Transverse colon (tissue), 4 donors: ENCODE data around the gene CD6. TPM values are rescaled to one million over a fixed set of nuclear protein-coding genes. Genes with fewer than 3 reads are reported as not detected.
A peak's percentile ranks its signal among the peaks of the same experiment; 100 is the strongest.

Experiments used
- DNase-seq: peaks from one replicate; pipeline ENCODE4 v3.0.0-alpha.2; 2019
- H3K27ac ChIP-seq, 4 donors: fragments of 200-600 bp; sonication (generic); 2 replicates each; pipeline ENCODE4 v1.5.1; 2016 to 2018; ENCODE audit warnings: inconsistent platforms in 4 of 4
- H3K27me3 ChIP-seq: fragments of 200-600 bp; sonication (generic); 2 replicates; pipeline ENCODE4 v1.5.1; 2017; ENCODE audit warnings: inconsistent platforms
- H3K36me3 ChIP-seq, 4 donors: fragments of 200-600 bp; sonication (generic); 2 replicates each; pipeline ENCODE4 v1.5.1; 2017 to 2019; ENCODE audit warnings: inconsistent platforms in 4 of 4
- H3K4me1 ChIP-seq, 4 donors: fragments of 200-600 bp; sonication (generic); 2 replicates each; pipeline ENCODE4 v1.5.1; 2017 to 2020; ENCODE audit warnings: inconsistent platforms in 4 of 4
- H3K4me3 ChIP-seq, 4 donors: fragments of 200-600 bp; sonication (generic); 1 replicate in 1 of 4; 2 replicates in 3 of 4; pipeline versions ENCODE4 v1.5.1 to v1.6.1; 2017 to 2019; ENCODE audit warnings: inconsistent platforms in 4 of 4
- H3K9me3 ChIP-seq, 2 donors: fragments of 200-600 bp; sonication (generic); 2 replicates each; pipeline ENCODE4 v1.5.1; 2017 to 2019; ENCODE audit warnings: inconsistent platforms in 2 of 2
- CTCF ChIP-seq, 5 experiments: fragments of 200-600 bp in 3 of 5; fragments of 450-650 bp in 2 of 5; sonication (generic) in 3 of 5; IDR thresholded peaks; 1 replicate in 2 of 5; 2 replicates in 3 of 5; pipeline ENCODE4 v1.5.1; 2016 to 2017; ENCODE audit warnings: antibody characterized with exemption in 5 of 5, inconsistent platforms in 3 of 5, mild to moderate bottlenecking in 2 of 5, moderate library complexity in 1 of 5
- EP300 ChIP-seq: sonication (generic); formaldehyde crosslinking; IDR thresholded peaks from one replicate; pipeline ENCODE4 v1.6.1; 2017; ENCODE audit warnings: antibody characterized with exemption, low read depth
- POLR2A ChIP-seq: fragments of 450-650 bp; IDR thresholded peaks from one replicate; pipeline ENCODE4 v1.6.1; 2016; ENCODE audit warnings: antibody characterized with exemption, mild to moderate bottlenecking, moderate library complexity
- POLR2AphosphoS5 ChIP-seq, 3 donors: sonication (generic); formaldehyde crosslinking; IDR thresholded peaks; one replicate each; pipeline ENCODE4 v1.6.1; 2016; ENCODE audit warnings: antibody characterized with exemption in 3 of 3
- WGBS, 2 donors: methylation state at CpG; one replicate each; pipeline ENCODE4 v1.1.5; 2018; ENCODE audit warnings: low coverage in 1 of 2; 5-methylcytosine and 5-hydroxymethylcytosine counted together
- in situ Hi-C, 4 donors: fragments of 200-750 bp; cut with MboI; loops; one replicate each; pipeline versions ENCODE4 v1.15.0 to v1.15.1; 2017; ENCODE audit warnings: low sequenced_read_pairs in 3 of 4, low pct_ligation_motif_present in 1 of 4, low pct_unique_long_range_greater_than_20kb in 1 of 4
- intact Hi-C: fragments of 100-400 bp; cut with DNase I; formaldehyde crosslinking; loops from one replicate; pipeline ENCODE4 v1.15.1; 2023; ENCODE audit warnings: low total_unique reads
- total RNA-seq, 4 donors: library from RNA; depleted of rRNA; stranded (reverse); fragments of >200 nt; gene quantifications; one replicate each; pipeline ENCODE4 v1.1.0, GENCODE V29; 2016

CD6 gene
- total RNA-seq, 4 donors from 2014 or later = 1.9 to 4.3 (median 3.0) TPM; not detected in 1

GRCh38 chr11:60942219-60942618 lies 29.3 kb upstream of the CD6 start:
- TF ChIP-seq POLR2A (no peak), POLR2AphosphoS5 (IDR thresholded peaks at IDR 0.05) (no peak), EP300 (no peak), CTCF (IDR thresholded peaks at IDR 0.05) (no peak)
- 86% methylated on average over 4 of the region's 4 CpGs; no CpG with 5 or more reads in 1 of the 2 donors for WGBS, 2 donors
- H3K27ac ChIP-seq = no peak overlapping the region

GRCh38 chr11:60942970-60943565 lies 28.4 kb upstream of the CD6 start:
- Histone ChIP-seq H3K4me1 (peaks cover 0 to 10% (median 3%) of the 10 kb centered on the region in 4 donors), H3K4me3 (no peak overlapping the region), H3K9me3 (no peaks in the 10 kb centered on the region), H3K27ac (peak overlapping the region in 1 of 4 donors; percentile 12), H3K27me3 (no peaks in the 10 kb centered on the region), H3K36me3 (no peaks in the 10 kb centered on the region)
- TF ChIP-seq EP300 (no peak), CTCF (IDR thresholded peaks at IDR 0.05) (no peak)
- WGBS, 2 donors = 33% methylated on average over 9 of the region's 9 CpGs; no CpG with 5 or more reads in 1 of the 2 donors
- intact Hi-C loops (no loop called here), in situ Hi-C loops (no loop called here)
- peak; percentile 55 for DNase-seq

More at GRCh38 chr11:60942219-60942618, 29.3 kb upstream of the CD6 start:
- Histone ChIP-seq H3K4me1 (peaks cover 0 to 10% (median 3%) of the 10 kb centered on the region in 4 donors), H3K27me3 (no peaks in the 10 kb centered on the region), H3K36me3 (no peaks in the 10 kb centered on the region), H3K4me3 (no peak overlapping the region), H3K9me3 (no peaks in the 10 kb centered on the region)
- DNase-seq = no peak
- intact Hi-C loops (no loop called here), in situ Hi-C loops (no loop called here)

GRCh38 chr11:60944490-60945294 lies 26.8 kb upstream of the CD6 start:
- Histone ChIP-seq H3K27ac (no peak overlapping the region), H3K4me3 (no peak overlapping the region), H3K9me3 (no peaks in the 10 kb centered on the region), H3K4me1 (peaks cover 0 to 12% (median 5%) of the 10 kb centered on the region in 4 donors), H3K36me3 (no peaks in the 10 kb centered on the region), H3K27me3 (no peaks in the 10 kb centered on the region)
- TF ChIP-seq CTCF (IDR thresholded peaks at IDR 0.05) (no peak), POLR2A (no peak), POLR2AphosphoS5 (IDR thresholded peaks at IDR 0.05) (no peak), EP300 (no peak)
- 72 to 79% methylated on average over 7 to 11 of the region's 11 CpGs for WGBS, 2 donors
- intact Hi-C loops (no loop called here), in situ Hi-C loops (no loop called here)
- no peak for DNase-seq

- intact Hi-C loops = no loop called here
- in situ Hi-C loops = no loop called here
- Histone ChIP-seq H3K9me3 (no peaks in the 10 kb centered on the region), H3K36me3 (no peaks in the 10 kb centered on the region), H3K4me3 (no peak overlapping the region), H3K4me1 (peaks cover 0 to 18% (median 5%) of the 10 kb centered on the region in 4 donors), H3K27me3 (no peaks in the 10 kb centered on the region), H3K27ac (no peak overlapping the region)
- WGBS, 2 donors = 93% methylated on average over 5 of the region's 5 CpGs; no CpG with 5 or more reads in 1 of the 2 donors
- no peak for DNase-seq
- TF ChIP-seq EP300 = no peak
- no peak for TF ChIP-seq POLR2AphosphoS5 (IDR thresholded peaks at IDR 0.05)
- no peak for TF ChIP-seq POLR2A
- TF ChIP-seq CTCF (IDR thresholded peaks at IDR 0.05) = no peak
These were observed 26.2 kb upstream of the CD6 start for GRCh38 chr11:60945295-60945667.
